ENCODE results near the gene CACTIN. TPM values are rescaled to one million over a fixed set of nuclear protein-coding genes. Genes with fewer than 3 reads are reported as not detected.
A peak's percentile ranks its signal among the peaks of the same experiment; 100 is the strongest.

CACTIN gene
- total RNA-seq, 6 experiments from 2014 or later = 8.4 to 14.9 (median 10.3) TPM

- no peaks in the 10 kb centered on the region for H3K27me3 ChIP-seq
- 63% methylated on average over 37 of the region's 55 CpGs for WGBS (ENCODE audit: insufficient coverage, low coverage, low lambda C conversion rate, missing lambda C conversion rate)
- intact Hi-C loops (cut with DNase I) = no loop called here
- DNase-seq = peak; percentile 90 to 94 (median 91)
- H3K36me3 ChIP-seq = no peaks in the 10 kb centered on the region
- no peak overlapping the region for H3K27ac ChIP-seq
- peak overlapping the region; percentile 79 to 96 (median 83) for H3K4me3 ChIP-seq
- H3K4me1 ChIP-seq = peaks cover 0 to 6% (median 0%) of the 10 kb centered on the region in 4 donors
- peak; percentile 35 to 71 (median 60) for ATAC-seq
- H3K9me3 ChIP-seq = no peaks in the 10 kb centered on the region
- no peak for TF ChIP-seq POLR2A (IDR thresholded peaks at IDR 0.05)
- TF ChIP-seq CTCF (IDR thresholded peaks at IDR 0.05) = no peak
Observed at GRCh38 chr19:3573858-3574637, 52.5 kb downstream of the CACTIN start.

DNA sequence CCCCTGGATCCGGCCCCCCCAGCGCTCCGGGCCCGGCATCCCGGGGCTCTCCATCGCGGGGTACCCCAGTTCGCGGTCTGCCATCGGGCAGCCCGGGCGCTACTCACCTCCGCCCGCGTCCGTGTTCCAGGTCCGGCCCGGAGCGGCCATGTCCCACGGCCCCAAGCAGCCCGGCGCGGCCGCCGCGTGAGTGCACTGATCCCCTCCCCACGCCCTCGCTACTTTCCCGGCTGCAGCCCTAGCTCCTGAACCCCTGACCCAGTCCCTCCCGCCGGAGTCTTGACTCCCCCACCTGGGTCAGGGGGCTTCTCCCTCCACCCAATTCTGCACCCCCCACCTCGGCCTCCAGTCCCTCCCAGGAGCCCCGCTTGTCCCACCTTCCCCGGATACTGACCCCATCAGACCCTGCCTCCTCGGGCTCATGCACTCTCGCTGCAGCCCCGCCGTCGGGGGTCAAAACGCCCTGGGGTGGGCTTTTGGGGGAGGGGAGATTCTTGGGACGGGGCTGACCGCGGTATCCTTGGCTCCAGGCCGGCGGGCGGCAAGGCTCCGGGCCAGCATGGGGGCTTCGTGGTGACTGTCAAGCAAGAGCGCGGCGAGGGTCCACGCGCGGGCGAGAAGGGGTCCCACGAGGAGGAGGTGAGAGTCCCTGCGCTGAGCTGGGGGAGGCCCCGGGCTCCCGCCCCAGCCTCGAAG lies 53.3 kb downstream of the CACTIN start:
- Histone ChIP-seq H3K36me3 (no peaks in the 10 kb centered on the region), H3K27ac (peak overlapping the region in 2 of 3 donors; percentile 60 to 69), H3K9me3 (no peaks in the 10 kb centered on the region), H3K4me3 (peak overlapping the region; percentile 79 to 96 (median 83)), H3K27me3 (no peaks in the 10 kb centered on the region), H3K4me1 (peaks cover 0 to 6% (median 0%) of the 10 kb centered on the region in 4 donors)
- peak; percentile 50 to 66 (median 57) for DNase-seq
- intact Hi-C loops (cut with DNase I) = no loop called here
- ATAC-seq = peak in 3 of 4 donors; percentile 1 to 4 (median 1)
- 0% methylated on average over 2 of the region's 60 CpGs for WGBS (ENCODE audit: insufficient coverage, low coverage, low lambda C conversion rate, missing lambda C conversion rate)
- TF ChIP-seq CTCF (IDR thresholded peaks at IDR 0.05) (no peak), POLR2A (IDR thresholded peaks at IDR 0.05) (no peak)

GRCh38 chr19:3572855-3573161 lies 53.8 kb downstream of the CACTIN start, which contains the start of gene HMG20B:
HMG20B (plus strand) TSS chr19:3572944; CDS start chr19:3573310, 366 bp downstream.
- Histone ChIP-seq H3K27me3 (no peaks in the 10 kb centered on the region), H3K27ac (peak within 1 kb of the TSS in 2 of 3 donors; percentile 60 to 69), H3K4me1 (peaks cover 0 to 6% (median 0%) of the 10 kb centered on the region in 4 donors), H3K4me3 (peak within 1 kb of the TSS; percentile 79 to 96 (median 83)), H3K9me3 (no peaks in the 10 kb centered on the region), H3K36me3 (no peaks in the 10 kb centered on the region)
- WGBS (ENCODE audit: insufficient coverage, low coverage, low lambda C conversion rate, missing lambda C conversion rate) = 0% methylated on average over 4 of the region's 30 CpGs
- intact Hi-C loops (cut with DNase I) = no loop called here
- TF ChIP-seq CTCF (IDR thresholded peaks at IDR 0.05) (no peak), POLR2A (IDR thresholded peaks at IDR 0.05) (peak; percentile 20)
- ATAC-seq = no peak
- DNase-seq = no peak

- Histone ChIP-seq H3K4me1 (peaks cover 0 to 6% (median 0%) of the 10 kb centered on the region in 4 donors), H3K27me3 (no peaks in the 10 kb centered on the region), H3K4me3 (peak overlapping the region; percentile 26 to 96 (median 79)), H3K9me3 (no peaks in the 10 kb centered on the region), H3K27ac (no peak overlapping the region), H3K36me3 (no peaks in the 10 kb centered on the region)
- DNase-seq = peak; percentile 100
- no peak for TF ChIP-seq POLR2A (IDR thresholded peaks at IDR 0.05)
- no peak for TF ChIP-seq CTCF (IDR thresholded peaks at IDR 0.05)
- intact Hi-C loops (cut with DNase I) = no loop called here
- 2% methylated on average over 30 of the region's 48 CpGs for WGBS (ENCODE audit: insufficient coverage, low coverage, low lambda C conversion rate, missing lambda C conversion rate)
- peak; percentile 94 to 97 (median 96) for ATAC-seq
Observed at GRCh38 chr19:3572132-3572854, 54.3 kb downstream of the CACTIN start.

Measured in right lobe of liver (tissue), 6 donors.